GM18870 (cell line): Measurements from ENCODE around the gene PITPNM2.

Source experiments
- ATAC-seq: cut with Tn5 transposase; IDR thresholded peaks from one replicate; pipeline ENCODE4 v1.9.1; 2021; ENCODE audit warnings: moderate library complexity; ENCODE audit not compliant: unreplicated experiment

Gene PITPNM2

GRCh38 chr12:123150744-123151456, at the start of gene PITPNM2:
PITPNM2 (minus strand) TSS chr12:123151090; CDS start chr12:123034590, 116,500 bp downstream.
- ATAC-seq: no peak

DNA sequence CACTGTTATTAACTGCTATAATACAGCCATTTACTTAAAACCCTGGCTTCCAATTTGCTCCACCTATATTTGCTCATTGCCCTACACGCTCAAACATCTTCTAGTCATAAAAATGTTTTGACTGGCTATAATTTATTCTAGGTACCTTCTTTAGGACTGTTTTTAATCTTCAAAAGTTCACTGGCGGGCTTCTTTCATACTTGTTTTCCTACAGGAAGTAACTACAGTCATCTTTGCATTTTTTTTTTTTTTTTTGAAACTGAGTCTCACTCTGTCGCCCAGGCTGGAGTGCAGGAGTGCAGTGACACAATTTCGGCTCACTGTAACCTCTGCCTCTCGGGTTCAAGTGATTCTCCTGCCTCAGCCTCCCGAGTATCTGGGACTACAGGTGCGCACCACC, 49.5 kb upstream of the PITPNM2 start:
- no peak for ATAC-seq

GRCh38 chr12:123199936-123200335, 49.0 kb upstream of the PITPNM2 start:
- ATAC-seq: no peak

- ATAC-seq: no peak
Measured at GRCh38 chr12:123187637-123188036, 36.7 kb upstream of the PITPNM2 start.

DNA sequence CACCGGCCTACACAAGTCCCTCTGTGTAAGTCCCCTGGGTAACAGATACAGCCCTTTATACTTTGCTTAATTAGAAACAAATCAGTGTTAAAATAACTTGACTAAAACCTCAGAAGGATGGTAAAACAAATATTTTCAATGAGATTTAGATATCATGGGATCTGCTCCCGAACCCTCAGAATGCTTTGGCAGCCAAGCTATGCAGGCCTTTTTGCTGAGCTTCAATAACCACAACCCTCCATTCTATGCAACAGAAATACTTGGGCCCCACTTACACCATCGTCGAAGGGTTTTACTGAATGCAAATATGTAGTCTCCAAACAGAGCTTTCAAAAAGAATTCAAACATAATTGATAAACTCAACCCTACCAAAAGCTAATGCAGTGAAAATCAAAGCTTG, 29.3 kb upstream of the PITPNM2 start:
- no peak for ATAC-seq

DNA sequence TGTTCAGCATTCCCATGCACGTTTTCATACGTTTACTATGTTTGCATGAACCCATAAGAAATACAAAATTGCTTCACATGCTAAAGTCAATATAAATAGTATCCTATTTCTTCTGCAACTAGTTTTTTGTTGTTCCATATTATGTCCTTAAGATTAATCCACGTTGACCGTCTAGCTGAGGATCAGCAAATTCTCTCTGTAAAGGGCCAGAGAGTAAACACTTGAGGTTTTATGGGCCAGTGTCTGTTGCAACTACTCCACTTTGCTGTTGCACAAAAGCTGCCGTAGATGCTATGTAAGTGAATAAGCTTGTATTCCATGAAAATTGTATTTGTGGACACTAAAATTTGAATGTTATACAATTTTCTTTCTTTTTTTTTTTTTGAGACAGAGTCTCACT, 21.1 kb upstream of the PITPNM2 start:
- ATAC-seq: no peak

DNA sequence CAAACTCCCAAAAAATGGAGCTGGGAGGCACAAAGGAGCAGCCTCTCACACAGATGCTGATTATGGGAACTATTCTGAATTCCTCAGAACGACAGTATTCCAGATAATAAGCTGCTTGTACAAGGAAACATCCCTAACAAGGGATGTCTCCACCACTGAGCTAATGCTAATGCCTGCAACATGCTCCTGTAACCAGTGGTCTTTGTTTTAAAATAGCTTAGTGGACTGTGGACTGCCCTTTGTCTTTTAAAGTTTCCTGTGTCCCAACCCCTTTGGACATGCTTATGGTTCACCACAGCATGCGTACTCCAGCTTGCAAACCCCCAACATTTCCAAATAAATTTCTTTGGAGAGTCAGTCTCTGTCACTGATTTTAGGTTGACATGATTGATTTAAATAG, 16.4 kb upstream of the PITPNM2 start:
- no peak for ATAC-seq

DNA sequence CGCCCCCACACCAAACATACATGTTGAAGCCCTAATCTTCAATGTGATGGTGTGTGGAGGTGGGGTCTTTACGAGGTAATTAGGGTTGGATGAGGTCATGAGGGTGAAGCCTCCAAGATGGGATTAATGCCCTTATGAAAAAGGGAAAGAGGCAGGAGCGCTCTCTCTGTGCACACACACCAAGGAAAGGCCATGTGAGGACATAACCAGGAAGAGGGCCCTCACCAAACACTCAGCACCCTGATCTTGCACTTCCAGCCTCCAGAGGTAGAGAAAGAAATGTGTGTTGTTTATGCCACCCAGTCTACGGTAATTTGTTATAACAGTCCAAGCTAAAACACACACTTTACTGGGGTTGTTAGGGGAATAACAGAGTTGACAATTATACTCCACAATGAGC, 14.6 kb upstream of the PITPNM2 start:
- no peak for ATAC-seq

DNA sequence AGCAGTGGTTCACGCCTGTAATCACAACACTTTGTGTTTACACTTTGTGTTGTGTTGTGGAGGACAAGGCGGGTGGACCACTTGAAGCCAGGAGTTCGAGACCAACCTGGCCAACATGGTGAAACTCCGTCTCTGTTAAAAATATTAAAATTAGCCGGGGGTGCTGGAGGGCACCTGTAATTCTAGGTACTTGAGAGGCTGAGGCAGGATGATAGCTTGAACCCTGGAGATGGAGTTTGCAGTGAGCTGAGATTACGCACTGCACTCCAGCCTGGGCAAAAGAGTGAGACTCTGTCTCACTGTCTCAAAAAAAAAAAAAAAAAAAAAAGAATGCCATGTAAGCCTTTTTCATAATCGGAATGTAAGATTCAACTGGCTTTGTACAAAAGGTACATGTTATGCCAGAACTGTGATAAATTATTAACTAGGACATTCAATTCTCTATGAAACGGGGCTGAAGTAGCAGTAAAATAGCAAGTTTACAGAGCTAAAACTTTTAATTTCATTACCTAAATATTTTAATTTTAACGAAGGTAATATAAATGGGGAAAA, 13.9 kb upstream of the PITPNM2 start:
- no peak for ATAC-seq

DNA sequence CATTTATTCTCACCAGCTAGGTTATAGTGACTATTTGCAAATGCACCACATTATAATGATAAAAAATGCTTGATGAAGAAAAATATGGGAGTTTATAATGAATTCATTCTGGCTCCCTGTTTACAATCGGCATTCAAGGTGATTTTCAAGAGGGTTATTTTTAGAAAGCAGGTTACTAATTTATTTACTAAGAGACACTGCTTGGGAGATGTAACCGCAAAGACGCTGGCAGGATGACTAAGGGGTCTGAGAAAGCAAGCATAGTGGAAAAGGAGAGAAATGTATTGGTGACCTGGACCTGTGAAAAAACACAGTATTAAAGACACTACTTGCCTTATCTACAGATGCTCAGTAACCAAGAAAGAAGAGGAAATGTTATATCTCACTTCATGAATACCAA, 13.3 kb upstream of the PITPNM2 start:
- no peak for ATAC-seq

DNA sequence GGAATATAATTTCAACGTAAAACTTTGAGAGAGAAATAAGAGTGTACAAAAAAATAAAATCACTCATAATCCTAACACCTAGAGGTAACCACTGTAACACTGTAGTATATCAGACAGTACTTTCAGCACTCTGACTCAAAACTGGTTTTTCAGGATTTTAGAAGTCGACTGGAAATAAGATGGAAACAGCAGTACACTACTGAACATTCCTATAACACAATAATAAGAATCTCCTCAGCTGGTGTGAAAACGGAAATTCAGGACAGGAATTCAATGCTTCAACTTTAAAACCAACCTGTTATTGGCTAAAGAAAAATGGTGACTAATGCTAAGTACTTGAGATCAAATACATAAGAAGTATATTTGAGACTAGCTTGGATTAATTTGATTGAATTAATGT, 12.3 kb upstream of the PITPNM2 start:
- no peak for ATAC-seq

GRCh38 chr12:123160801-123161487, 10.1 kb upstream of the PITPNM2 start:
- ATAC-seq: no peak

DNA sequence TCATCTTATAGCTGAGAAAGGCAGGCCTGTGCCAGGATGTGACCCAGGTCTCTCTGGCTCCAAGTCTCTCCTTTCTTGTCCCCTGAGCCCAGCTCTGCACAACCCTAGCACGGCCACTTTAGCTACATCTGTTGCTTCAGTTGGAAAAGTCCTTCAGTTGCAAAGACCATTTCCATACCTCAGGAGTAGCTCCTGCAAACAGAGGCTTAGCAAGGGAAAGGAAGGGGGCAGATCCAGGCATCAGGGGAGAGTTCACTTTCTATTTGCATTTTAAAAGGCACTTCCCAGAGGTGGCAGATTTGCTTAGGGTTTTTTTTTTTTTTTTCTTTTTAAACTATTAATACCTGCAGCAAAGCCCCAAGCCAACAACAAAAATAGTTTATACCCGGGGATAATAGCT, 3.0 kb upstream of the PITPNM2 start:
- ATAC-seq: no peak

DNA sequence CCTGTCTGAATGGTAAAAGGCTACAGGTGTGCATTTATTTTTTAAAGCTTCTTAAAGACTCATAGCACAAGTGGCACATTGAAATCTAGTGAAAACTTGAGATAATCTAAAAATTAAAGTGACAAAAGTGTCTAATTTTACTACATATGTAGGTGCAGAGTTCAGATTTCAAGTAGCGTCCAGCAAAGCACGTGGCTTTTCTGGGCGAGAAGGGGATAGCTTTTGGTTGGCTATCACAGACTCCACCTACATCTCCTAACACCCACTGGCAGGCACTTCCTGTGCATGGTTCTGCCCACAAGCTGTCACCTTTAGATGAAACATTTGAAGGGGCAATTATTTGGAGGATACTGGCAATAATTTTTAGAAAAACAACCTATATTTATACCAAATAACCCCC, 1.9 kb upstream of the PITPNM2 start:
- no peak for ATAC-seq

- ATAC-seq: no peak
Measured at GRCh38 chr12:123151457-123152454, 866 bp upstream of the PITPNM2 start.

DNA sequence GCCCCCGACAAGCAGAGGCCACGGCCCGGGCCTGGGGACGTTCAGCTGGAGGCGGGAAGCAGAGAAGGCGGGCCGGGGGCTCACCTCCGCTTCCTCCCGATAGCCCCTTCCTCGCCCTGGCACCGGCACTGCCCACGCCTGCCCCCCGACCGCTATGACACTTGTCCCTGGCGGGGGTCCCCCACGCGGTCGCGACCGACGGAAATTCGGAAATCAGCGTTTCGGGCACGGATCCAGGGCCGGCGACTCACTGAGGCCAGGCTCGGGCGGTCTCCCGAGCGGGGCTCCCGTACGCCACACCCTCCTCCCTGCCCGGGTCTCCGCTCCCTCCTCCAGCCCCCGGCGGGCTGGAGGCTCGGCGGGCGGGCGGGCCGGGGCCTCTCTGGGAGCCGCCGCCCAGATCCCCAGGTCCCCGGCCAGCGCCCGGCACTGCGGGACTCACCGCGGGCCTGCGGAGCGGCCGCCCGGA, 581 bp downstream of the PITPNM2 start:
- no peak for ATAC-seq

- ATAC-seq: no peak
Measured at GRCh38 chr12:123149501-123150274, 1.2 kb downstream of the PITPNM2 start.

DNA sequence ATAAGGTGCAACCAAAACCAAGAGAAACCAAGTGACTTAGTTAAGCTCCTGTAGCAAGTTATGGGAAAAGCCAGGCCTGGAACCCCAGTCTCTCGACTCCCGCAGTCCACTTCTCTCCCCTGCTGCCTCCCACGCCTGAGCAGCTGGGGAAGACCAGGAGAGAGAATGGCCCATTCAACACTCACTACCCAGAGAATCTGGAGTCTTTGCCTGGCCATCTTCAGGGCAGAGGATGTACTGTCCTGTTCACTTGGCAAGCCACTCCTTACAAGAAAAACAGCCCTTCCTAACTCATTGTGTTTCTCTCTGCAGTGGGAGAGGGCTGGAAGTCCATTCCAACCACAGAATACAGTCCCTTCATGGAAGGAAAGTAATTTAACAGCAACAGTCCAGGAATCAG, 1.8 kb downstream of the PITPNM2 start:
- ATAC-seq: no peak

GRCh38 chr12:123148655-123149054, 2.2 kb downstream of the PITPNM2 start:
- no peak for ATAC-seq

DNA sequence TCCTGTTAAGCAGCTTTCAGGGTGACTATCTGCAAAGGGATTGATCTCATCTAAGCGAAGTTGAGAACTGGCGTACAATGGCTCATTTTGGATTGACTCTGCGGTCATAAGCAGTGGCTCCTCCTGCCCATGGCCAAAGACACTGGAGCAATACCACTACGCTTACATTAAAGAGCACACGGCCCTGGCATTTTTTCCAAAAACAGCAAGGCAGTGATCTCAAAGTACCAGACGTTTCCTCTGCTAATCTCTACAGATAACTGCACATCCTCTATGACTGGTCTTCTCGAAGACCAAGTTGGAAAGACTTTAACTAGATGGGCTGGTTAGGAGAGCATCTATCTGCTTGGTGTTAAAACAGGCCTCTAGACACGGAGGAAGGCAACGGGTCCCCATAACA, 2.7 kb downstream of the PITPNM2 start:
- no peak for ATAC-seq
